IMR-90 (cell line): ENCODE results near the gene TAF11L13. TPM values are rescaled to one million over a fixed set of nuclear protein-coding genes. Genes with fewer than 3 reads are reported as not detected.

ENCODE experiments used
- ATAC-seq: fragments of 200-7000 bp; cut with Tn5 transposase; 2 replicates; pipeline ENCODE4 v1.9.1; 2020; ENCODE audit warnings: low read depth, mild to moderate bottlenecking, moderate library complexity
- BruUV-seq: library from RNA; stranded (reverse); fragments of 400-500 nt; replicated peaks from 2 replicates; lab custom pipeline; 2021; lab: Mats Ljungman, UMichigan
- CTCF ChIA-PET: fragments of 300-600 bp; formaldehyde crosslinking; extraction: SDS; loops from one replicate; lab custom pipeline; 2021; ENCODE audit warnings: antibody characterized with exemption; lab: Yijun Ruan, JAX
- POLR2A ChIA-PET: fragments of 300-600 bp; sonication (Branson Sonifier 250); formaldehyde crosslinking; loops from one replicate; lab custom pipeline; 2022; ENCODE audit warnings: antibody characterized with exemption; ENCODE audit not compliant: unreplicated experiment; lab: Charles Lee
- DNase-seq: peaks from one replicate; pipeline ENCODE4 v3.0.0; 2013
- H2AFZ ChIP-seq: replicated peaks from 2 replicates; pipeline ENCODE3; 2013; ENCODE audit warnings: low read length, mild to moderate bottlenecking; ENCODE audit not compliant: poor library complexity
- H2AK5ac ChIP-seq: 2 replicates; pipeline ENCODE4 v1.6.1; 2013; ENCODE audit warnings: low read depth, low read length, inconsistent platforms
- H2AK9ac ChIP-seq: replicated peaks from 2 replicates; pipeline ENCODE3; 2013; ENCODE audit warnings: mild to moderate bottlenecking, low read depth, low read length, moderate library complexity; ENCODE audit not compliant: poor library complexity
- H2BK120ac ChIP-seq: 2 replicates; pipeline ENCODE4 v1.6.1; 2013; ENCODE audit warnings: low read depth, low read length, inconsistent platforms
- H2BK15ac ChIP-seq: 3 replicates; pipeline ENCODE4 v1.6.1; 2013; ENCODE audit warnings: low read depth, low read length, inconsistent platforms
- H2BK20ac ChIP-seq: 2 replicates; pipeline ENCODE4 v1.6.1; 2013; ENCODE audit warnings: low read depth, mild to moderate bottlenecking, inconsistent platforms, low read length, moderate library complexity
- H2BK5ac ChIP-seq: 2 replicates; pipeline ENCODE4 v1.6.1; 2013; ENCODE audit warnings: mild to moderate bottlenecking, low read depth, low read length, inconsistent platforms; ENCODE audit not compliant: poor library complexity, severe bottlenecking
- H3K14ac ChIP-seq: replicated peaks from 2 replicates; pipeline ENCODE4 v1.6.1; 2013; ENCODE audit warnings: low read depth, low read length, inconsistent platforms
- H3K18ac ChIP-seq: 2 replicates; pipeline ENCODE4 v1.6.1; 2013; ENCODE audit warnings: low read depth, low read length, control low read depth
- H3K23ac ChIP-seq: 2 replicates; pipeline ENCODE4 v1.6.1; 2013; ENCODE audit warnings: low read depth, low read length, inconsistent platforms
- H3K27ac ChIP-seq: 2 replicates; pipeline ENCODE4 v1.5.1; 2013; ENCODE audit warnings: mild to moderate bottlenecking, control low read depth, low read length; ENCODE audit not compliant: insufficient read depth
- H3K27me3 ChIP-seq: 2 replicates; pipeline ENCODE4 v1.6.1; 2013; ENCODE audit warnings: low read length; ENCODE audit not compliant: control insufficient read depth, insufficient read depth
- H3K36me3 ChIP-seq: 2 replicates; pipeline ENCODE4 v1.6.1; 2013; ENCODE audit warnings: low read length, mixed read lengths; ENCODE audit not compliant: control insufficient read depth, insufficient read depth
- H3K4ac ChIP-seq: 2 replicates; pipeline ENCODE4 v1.6.1; 2013; ENCODE audit warnings: low read depth, low read length, inconsistent platforms
- H3K4me1 ChIP-seq: 2 replicates; pipeline ENCODE4 v1.6.1; 2013; ENCODE audit warnings: low read length, mixed read lengths; ENCODE audit not compliant: control insufficient read depth, insufficient read depth
- H3K4me2 ChIP-seq: 2 replicates; pipeline ENCODE4 v1.6.1; 2013; ENCODE audit warnings: low read depth, mild to moderate bottlenecking, control low read depth, low read length, moderate library complexity
- H3K4me3 ChIP-seq: 2 replicates; pipeline ENCODE4 v1.5.1; 2013; ENCODE audit warnings: low read depth, mild to moderate bottlenecking, control low read depth, low read length, moderate library complexity; ENCODE audit not compliant: insufficient read depth
- H3K56ac ChIP-seq: 2 replicates; pipeline ENCODE4 v1.6.1; 2013; ENCODE audit warnings: low read length, inconsistent platforms; ENCODE audit not compliant: insufficient read depth; ENCODE audit errors: extremely low read depth
- H3K79me1 ChIP-seq, 2 experiments: 2 replicates each; pipeline ENCODE4 v1.6.1; 2013; ENCODE audit warnings: low read length in 2 of 2, inconsistent platforms in 1 of 2, low read depth in 1 of 2
- H3K9ac ChIP-seq: 2 replicates; pipeline ENCODE4 v1.6.1; 2013; ENCODE audit warnings: low read depth, low read length, control low read depth
- H3K9me1 ChIP-seq: 2 replicates; pipeline ENCODE4 v1.6.1; 2013; ENCODE audit warnings: low read length, inconsistent platforms; ENCODE audit not compliant: insufficient read depth
- H3K9me3 ChIP-seq: 2 replicates; pipeline ENCODE4 v1.6.1; 2013; ENCODE audit warnings: low read length; ENCODE audit not compliant: control insufficient read depth, insufficient read depth
- H4K20me1 ChIP-seq: 2 replicates; pipeline ENCODE4 v1.6.1; 2013; ENCODE audit warnings: low read length, inconsistent platforms; ENCODE audit not compliant: insufficient read depth
- H4K5ac ChIP-seq: 2 replicates; pipeline ENCODE4 v1.6.1; 2013; ENCODE audit warnings: mild to moderate bottlenecking, low read depth, low read length, control low read depth
- H4K8ac ChIP-seq, 2 experiments: 2 replicates each; pipeline ENCODE4 v1.6.1; 2013; ENCODE audit warnings: low read depth in 2 of 2, low read length in 2 of 2, control low read depth in 1 of 2, inconsistent platforms in 1 of 2
- H4K91ac ChIP-seq: 2 replicates; pipeline ENCODE4 v1.6.1; 2013; ENCODE audit warnings: low read depth, low read length, inconsistent platforms; ENCODE audit not compliant: insufficient read depth
- BHLHE40 ChIP-seq: fragments of 150-350 bp; IDR thresholded peaks from 2 replicates; pipeline ENCODE4 v1.6.1; 2016; ENCODE audit warnings: mild to moderate bottlenecking, low read depth, low read length
- CEBPB ChIP-seq: IDR thresholded peaks from 2 replicates; pipeline ENCODE4 v1.6.1; 2012; ENCODE audit warnings: low read depth, low read length, improper control_type of control experiment
- CHD1 ChIP-seq: IDR thresholded peaks from 2 replicates; pipeline ENCODE4 v1.6.1; 2012; ENCODE audit warnings: low read depth, low read length, improper control_type of control experiment
- ELK1 ChIP-seq: fragments of 150-350 bp; IDR thresholded peaks from 2 replicates; pipeline ENCODE4 v1.6.1; 2016; ENCODE audit warnings: low read depth, mild to moderate bottlenecking, low read length, moderate library complexity, borderline replicate concordance
- FOS ChIP-seq: fragments of 150-350 bp; IDR thresholded peaks from 2 replicates; pipeline ENCODE4 v1.6.1; 2016; ENCODE audit warnings: low read depth, low read length
- MAFK ChIP-seq: IDR thresholded peaks from 2 replicates; pipeline ENCODE4 v1.6.1; 2012; ENCODE audit warnings: low read depth, low read length, improper control_type of control experiment
- MAZ ChIP-seq: IDR thresholded peaks from 2 replicates; pipeline ENCODE4 v1.6.1; 2012; ENCODE audit warnings: low read depth, mild to moderate bottlenecking, low read length, improper control_type of control experiment, moderate library complexity, borderline replicate concordance
- MXI1 ChIP-seq: IDR thresholded peaks from 2 replicates; pipeline ENCODE4 v1.6.1; 2012; ENCODE audit warnings: low read depth, mild to moderate bottlenecking, low read length, moderate library complexity, borderline replicate concordance
- NFE2L2 ChIP-seq: fragments of 150-350 bp; IDR thresholded peaks from 2 replicates; pipeline ENCODE4 v1.6.1; 2016; ENCODE audit warnings: low read depth, mild to moderate bottlenecking, low read length
- POLR2A ChIP-seq: IDR thresholded peaks from 2 replicates; pipeline ENCODE4 v1.6.1; 2012; ENCODE audit warnings: mild to moderate bottlenecking, low read depth, low read length
- RAD21 ChIP-seq: IDR thresholded peaks from 2 replicates; pipeline ENCODE4 v1.6.1; 2012; ENCODE audit warnings: low read length, improper control_type of control experiment
- RCOR1 ChIP-seq: IDR thresholded peaks from 2 replicates; pipeline ENCODE4 v1.6.1; 2012; ENCODE audit warnings: mild to moderate bottlenecking, low read length, improper control_type of control experiment; ENCODE audit not compliant: insufficient replicate concordance
- RFX5 ChIP-seq: IDR thresholded peaks from 2 replicates; pipeline ENCODE4 v1.8.0; 2012; ENCODE audit warnings: low read depth, mild to moderate bottlenecking, low read length, moderate library complexity
- SMC3 ChIP-seq: fragments of 150-350 bp; IDR thresholded peaks from 2 replicates; pipeline ENCODE4 v1.6.1; 2016; ENCODE audit warnings: low read depth, mild to moderate bottlenecking, antibody characterized with exemption, low read length, moderate library complexity
- USF2 ChIP-seq: fragments of 150-350 bp; IDR thresholded peaks from 2 replicates; pipeline ENCODE4 v1.6.1; 2017; ENCODE audit warnings: mild to moderate bottlenecking, antibody characterized with exemption, low read length, low read depth
- WGBS, 2 experiments: methylation state at CpG; one replicate each; pipeline versions ENCODE4 v1.1.5 to v1.1.7; 2013; ENCODE audit warnings: missing lambda C conversion rate in 2 of 2; ENCODE audit not compliant: insufficient read length in 1 of 2; ENCODE audit errors: extremely low coverage in 2 of 2; 5-methylcytosine and 5-hydroxymethylcytosine counted together
- dilution Hi-C: fragments of 300-500 bp; cut with HindIII; formaldehyde crosslinking; loops from one replicate; pipeline ENCODE4 v1.14.3; 2018; ENCODE audit warnings: low sequenced_read_pairs; ENCODE audit not compliant: unreplicated experiment
- in situ Hi-C: fragments of 300-500 bp; cut with MboI; formaldehyde crosslinking; loops from 3 replicates; pipeline ENCODE4 v1.14.3; 2019; ENCODE audit warnings: low sequenced_read_pairs, inconsistent platforms, mixed read lengths
- intact Hi-C: fragments of 100-400 bp; cut with micrococcal nuclease; formaldehyde crosslinking; loops from 2 replicates; pipeline ENCODE4 v1.10.0; 2022
- polyA plus RNA-seq, 3 experiments: library from polyadenylated mRNA; depleted of rRNA; stranded (reverse); fragments of >200 nt; gene quantifications; 2 replicates each; pipeline ENCODE4 v1.2.3, GENCODE V29; 2012; ENCODE audit warnings: low replicate concordance in 1 of 3
- total RNA-seq: library from RNA; depleted of rRNA; stranded (reverse); fragments of >200 nt; gene quantifications from 2 replicates; pipeline ENCODE4 v1.2.3, GENCODE V29; 2012
- TF ChIP-seq, protein P1 (sequence below): conservative IDR thresholded peaks from 2 replicates; pipeline ENCODE4 v1.5.1; 2012; ENCODE audit warnings: mild to moderate bottlenecking, low read depth, low read length, improper control_type of control experiment

The TAF11L13 gene
- total and polyA plus RNA-seq, 2 of the 4 experiments (the other 2 are of a cell fraction), result not detected

DNA sequence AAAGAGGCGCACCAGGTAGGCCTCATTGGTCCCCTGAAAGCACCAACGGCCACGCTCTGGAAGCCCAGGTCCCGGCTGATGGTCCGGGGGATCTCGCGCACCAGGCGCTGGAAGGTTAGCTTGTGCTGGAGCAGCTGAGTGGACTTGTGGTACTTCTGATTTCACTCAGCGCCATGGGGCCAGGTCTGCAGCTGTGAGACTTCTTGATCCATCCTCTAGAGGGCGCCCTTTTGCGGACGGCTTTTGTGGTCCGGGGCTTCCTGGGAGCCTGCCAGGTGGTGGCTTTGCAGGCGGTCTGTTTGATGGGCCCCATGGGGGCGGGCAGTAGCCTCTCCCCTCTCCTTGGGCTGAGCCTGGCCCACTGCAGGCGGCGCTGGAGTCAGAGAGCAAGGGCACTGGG is 11.3 kb upstream of the TAF11L13 start:
- Histone ChIP-seq H4K20me1 (no peaks in the 10 kb centered on the region), H3K4me1 (no peaks in the 10 kb centered on the region), H4K8ac (no peak overlapping the region), H2AK5ac (no peak overlapping the region), H3K4ac (no peak overlapping the region), H2BK15ac (no peak overlapping the region), H3K9ac (no peak overlapping the region), H4K5ac (no peak overlapping the region), H2BK120ac (no peak overlapping the region), H3K9me3 (no peaks in the 10 kb centered on the region; the same call in 1 of the 2 replicates), H3K18ac (no peak overlapping the region), H2AFZ (no peak overlapping the region), H2BK5ac (no peak overlapping the region), H3K9me1 (no peaks in the 10 kb centered on the region), H2AK9ac (no peak overlapping the region), H3K23ac (no peak overlapping the region), H3K27me3 (no peaks in the 10 kb centered on the region), H3K79me1 (no peaks in the 10 kb centered on the region), H4K91ac (no peak overlapping the region), H3K4me3 (no peak overlapping the region), H3K14ac (no peak overlapping the region), H3K27ac (no peak overlapping the region), H3K56ac (no peak overlapping the region), H3K4me2 (no peak overlapping the region), H3K36me3 (no peaks in the 10 kb centered on the region), H2BK20ac (no peak overlapping the region)
- dilution Hi-C loops (no loop called here), in situ Hi-C loops (no loop called here), intact Hi-C loops (no loop called here)
- POLR2A ChIA-PET, result no interaction called here
- 83% methylated on average over 5 of the region's 17 CpGs; no CpG with 5 or more reads in 1 of the 2 experiments for WGBS, 2 experiments
- BruUV-seq, result no TSS peak
- TF ChIP-seq NFE2L2 (no peak), MAZ (no peak), CEBPB (no peak), MXI1 (no peak), SMC3 (no peak), ELK1 (no peak), RFX5 (no peak), RCOR1 (no peak), CHD1 (no peak), RAD21 (no peak), FOS (no peak), MAFK (no peak), USF2 (no peak), BHLHE40 (no peak), POLR2A (no peak)
- TF ChIP-seq, protein P1, sequence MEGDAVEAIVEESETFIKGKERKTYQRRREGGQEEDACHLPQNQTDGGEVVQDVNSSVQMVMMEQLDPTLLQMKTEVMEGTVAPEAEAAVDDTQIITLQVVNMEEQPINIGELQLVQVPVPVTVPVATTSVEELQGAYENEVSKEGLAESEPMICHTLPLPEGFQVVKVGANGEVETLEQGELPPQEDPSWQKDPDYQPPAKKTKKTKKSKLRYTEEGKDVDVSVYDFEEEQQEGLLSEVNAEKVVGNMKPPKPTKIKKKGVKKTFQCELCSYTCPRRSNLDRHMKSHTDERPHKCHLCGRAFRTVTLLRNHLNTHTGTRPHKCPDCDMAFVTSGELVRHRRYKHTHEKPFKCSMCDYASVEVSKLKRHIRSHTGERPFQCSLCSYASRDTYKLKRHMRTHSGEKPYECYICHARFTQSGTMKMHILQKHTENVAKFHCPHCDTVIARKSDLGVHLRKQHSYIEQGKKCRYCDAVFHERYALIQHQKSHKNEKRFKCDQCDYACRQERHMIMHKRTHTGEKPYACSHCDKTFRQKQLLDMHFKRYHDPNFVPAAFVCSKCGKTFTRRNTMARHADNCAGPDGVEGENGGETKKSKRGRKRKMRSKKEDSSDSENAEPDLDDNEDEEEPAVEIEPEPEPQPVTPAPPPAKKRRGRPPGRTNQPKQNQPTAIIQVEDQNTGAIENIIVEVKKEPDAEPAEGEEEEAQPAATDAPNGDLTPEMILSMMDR, result no peak
- CTCF ChIA-PET, result no interaction called here
- ATAC-seq (no peak), DNase-seq (no peak)
